ENCODE results near the gene EIF1AY.
"Not testable (repeated sequence)": the region's sequence is repeated elsewhere in the genome, so short reads cannot be mapped to it uniquely, and the experiment has no call there.

GRCh38 chrY:20552764-20553323 lies 22.7 kb upstream of the EIF1AY start:
- TF ChIP-seq, protein P1, sequence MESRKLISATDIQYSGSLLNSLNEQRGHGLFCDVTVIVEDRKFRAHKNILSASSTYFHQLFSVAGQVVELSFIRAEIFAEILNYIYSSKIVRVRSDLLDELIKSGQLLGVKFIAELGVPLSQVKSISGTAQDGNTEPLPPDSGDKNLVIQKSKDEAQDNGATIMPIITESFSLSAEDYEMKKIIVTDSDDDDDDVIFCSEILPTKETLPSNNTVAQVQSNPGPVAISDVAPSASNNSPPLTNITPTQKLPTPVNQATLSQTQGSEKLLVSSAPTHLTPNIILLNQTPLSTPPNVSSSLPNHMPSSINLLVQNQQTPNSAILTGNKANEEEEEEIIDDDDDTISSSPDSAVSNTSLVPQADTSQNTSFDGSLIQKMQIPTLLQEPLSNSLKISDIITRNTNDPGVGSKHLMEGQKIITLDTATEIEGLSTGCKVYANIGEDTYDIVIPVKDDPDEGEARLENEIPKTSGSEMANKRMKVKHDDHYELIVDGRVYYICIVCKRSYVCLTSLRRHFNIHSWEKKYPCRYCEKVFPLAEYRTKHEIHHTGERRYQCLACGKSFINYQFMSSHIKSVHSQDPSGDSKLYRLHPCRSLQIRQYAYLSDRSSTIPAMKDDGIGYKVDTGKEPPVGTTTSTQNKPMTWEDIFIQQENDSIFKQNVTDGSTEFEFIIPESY (IDR thresholded peaks at IDR 0.05): not testable (repeated sequence)
- TF ChIP-seq, protein P2, sequence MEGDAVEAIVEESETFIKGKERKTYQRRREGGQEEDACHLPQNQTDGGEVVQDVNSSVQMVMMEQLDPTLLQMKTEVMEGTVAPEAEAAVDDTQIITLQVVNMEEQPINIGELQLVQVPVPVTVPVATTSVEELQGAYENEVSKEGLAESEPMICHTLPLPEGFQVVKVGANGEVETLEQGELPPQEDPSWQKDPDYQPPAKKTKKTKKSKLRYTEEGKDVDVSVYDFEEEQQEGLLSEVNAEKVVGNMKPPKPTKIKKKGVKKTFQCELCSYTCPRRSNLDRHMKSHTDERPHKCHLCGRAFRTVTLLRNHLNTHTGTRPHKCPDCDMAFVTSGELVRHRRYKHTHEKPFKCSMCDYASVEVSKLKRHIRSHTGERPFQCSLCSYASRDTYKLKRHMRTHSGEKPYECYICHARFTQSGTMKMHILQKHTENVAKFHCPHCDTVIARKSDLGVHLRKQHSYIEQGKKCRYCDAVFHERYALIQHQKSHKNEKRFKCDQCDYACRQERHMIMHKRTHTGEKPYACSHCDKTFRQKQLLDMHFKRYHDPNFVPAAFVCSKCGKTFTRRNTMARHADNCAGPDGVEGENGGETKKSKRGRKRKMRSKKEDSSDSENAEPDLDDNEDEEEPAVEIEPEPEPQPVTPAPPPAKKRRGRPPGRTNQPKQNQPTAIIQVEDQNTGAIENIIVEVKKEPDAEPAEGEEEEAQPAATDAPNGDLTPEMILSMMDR (IDR thresholded peaks at IDR 0.05; ENCODE audit: low read depth, low read length, missing input control): not testable (repeated sequence)
- TF ChIP-seq MAX (IDR thresholded peaks at IDR 0.05); JUND (IDR thresholded peaks at IDR 0.05); ATF3 (IDR thresholded peaks at IDR 0.05); TAF1 (conservative IDR thresholded peaks at IDR 0.05); YY1 (IDR thresholded peaks at IDR 0.05): not testable (repeated sequence)
